Measurements from ENCODE around the gene STRIP1.

GRCh38 chr1:110098222-110099026 is 64.0 kb downstream of the STRIP1 start:
- no peak for TF ChIP-seq POLR2AphosphoS5 (IDR thresholded peaks at IDR 0.05; ENCODE audit: low read depth, low read length)
- TF ChIP-seq TAF1 (IDR thresholded peaks at IDR 0.05; ENCODE audit: low read depth, low read length) = no peak

Measured in GM12891 (cell line).